ENCODE results near the gene FOXP1.

GRCh38 chr3:71134521-71134920, 449.0 kb downstream of the FOXP1 start:
- TF ChIP-seq POLR2AphosphoS5 (IDR thresholded peaks at IDR 0.05; ENCODE audit: low read depth, low read length) (no peak), REST (IDR thresholded peaks at IDR 0.05; ENCODE audit: insufficient read depth in 1 of 2, low read depth in 2 of 2, low read length in 1 of 2) (no peak), SIN3A (IDR thresholded peaks at IDR 0.05; ENCODE audit: borderline replicate concordance, insufficient read depth, low read depth, low read length) (no peak)

Data from Panc1 (cell line).